ENCODE measurements around the gene FGL2. TPM values are rescaled to one million over a fixed set of nuclear protein-coding genes. Genes with fewer than 3 reads are reported as not detected.
A peak's percentile ranks its signal among the peaks of the same experiment; 100 is the strongest.
"Not testable (repeated sequence)": the region's sequence is repeated elsewhere in the genome, so short reads cannot be mapped to it uniquely, and the experiment has no call there.

The FGL2 gene
- total RNA-seq, 4 donors from 2014 or later = 199 to 756 (median 378) TPM

DNA sequence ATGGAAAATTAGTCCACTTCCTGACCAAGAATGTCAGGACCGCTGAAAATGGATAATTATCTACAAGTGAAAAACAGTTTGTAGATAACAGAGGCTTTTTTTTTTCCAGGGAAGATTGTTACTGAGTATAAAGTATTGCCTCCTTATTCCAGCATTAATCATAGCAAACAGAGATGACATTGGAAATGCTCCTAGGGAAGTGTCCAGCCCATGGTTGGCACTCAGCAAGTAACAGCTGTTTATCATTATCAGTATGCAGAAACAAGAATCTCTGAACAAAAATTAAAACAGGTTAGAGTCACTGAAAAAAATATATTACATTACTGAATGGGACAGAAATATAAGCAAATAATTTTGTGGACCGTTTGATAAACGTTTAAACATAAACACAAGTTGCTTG lies 14.6 kb downstream of the FGL2 start:
- no peak for ATAC-seq
- Histone ChIP-seq H3K36me3 (no peaks in the 10 kb centered on the region), H3K4me1 (peaks cover 5 to 40% (median 9%) of the 10 kb centered on the region in 3 donors), H3K4me3 (no peak overlapping the region), H3K27ac (peak overlapping the region; percentile 50 to 83 (median 62)), H3K27me3 (no peaks in the 10 kb centered on the region), H3K9me3 (no peaks in the 10 kb centered on the region)
- WGBS, 2 donors (ENCODE audit: low coverage in 1 of 2) = 7 to 17% methylated on average over 3 of the region's 3 CpGs
- TF ChIP-seq POLR2A (IDR thresholded peaks at IDR 0.05) (no peak), POLR2AphosphoS5 (IDR thresholded peaks at IDR 0.05) (no peak), EP300 (IDR thresholded peaks at IDR 0.05) (no peak)
- TF ChIP-seq, protein P1, sequence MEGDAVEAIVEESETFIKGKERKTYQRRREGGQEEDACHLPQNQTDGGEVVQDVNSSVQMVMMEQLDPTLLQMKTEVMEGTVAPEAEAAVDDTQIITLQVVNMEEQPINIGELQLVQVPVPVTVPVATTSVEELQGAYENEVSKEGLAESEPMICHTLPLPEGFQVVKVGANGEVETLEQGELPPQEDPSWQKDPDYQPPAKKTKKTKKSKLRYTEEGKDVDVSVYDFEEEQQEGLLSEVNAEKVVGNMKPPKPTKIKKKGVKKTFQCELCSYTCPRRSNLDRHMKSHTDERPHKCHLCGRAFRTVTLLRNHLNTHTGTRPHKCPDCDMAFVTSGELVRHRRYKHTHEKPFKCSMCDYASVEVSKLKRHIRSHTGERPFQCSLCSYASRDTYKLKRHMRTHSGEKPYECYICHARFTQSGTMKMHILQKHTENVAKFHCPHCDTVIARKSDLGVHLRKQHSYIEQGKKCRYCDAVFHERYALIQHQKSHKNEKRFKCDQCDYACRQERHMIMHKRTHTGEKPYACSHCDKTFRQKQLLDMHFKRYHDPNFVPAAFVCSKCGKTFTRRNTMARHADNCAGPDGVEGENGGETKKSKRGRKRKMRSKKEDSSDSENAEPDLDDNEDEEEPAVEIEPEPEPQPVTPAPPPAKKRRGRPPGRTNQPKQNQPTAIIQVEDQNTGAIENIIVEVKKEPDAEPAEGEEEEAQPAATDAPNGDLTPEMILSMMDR (IDR thresholded peaks at IDR 0.05) = no peak

DNA sequence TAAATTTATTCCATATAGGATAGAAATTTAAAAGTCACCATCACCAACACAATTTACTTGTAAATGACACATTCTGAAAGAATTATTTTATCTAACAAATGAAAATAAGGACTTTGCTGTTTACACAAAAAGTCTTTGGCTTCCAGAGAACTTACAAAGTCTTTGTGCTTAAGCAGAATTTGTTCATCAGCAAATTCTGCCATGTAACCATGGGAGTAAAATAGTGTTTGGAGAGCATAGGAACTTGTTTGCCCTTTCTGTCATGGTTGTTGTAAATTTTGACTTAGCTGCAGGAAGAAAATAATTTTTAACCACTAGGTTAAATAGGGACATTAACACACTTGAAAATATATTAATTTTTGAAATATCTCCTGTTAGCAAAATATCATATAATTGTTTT lies 15.2 kb downstream of the FGL2 start:
- no peak for ATAC-seq
- no peak for TF ChIP-seq EP300 (IDR thresholded peaks at IDR 0.05)
- TF ChIP-seq, protein P1 (IDR thresholded peaks at IDR 0.05) = no peak
- TF ChIP-seq POLR2AphosphoS5 (IDR thresholded peaks at IDR 0.05) = peak; percentile 31
- Histone ChIP-seq H3K36me3 (no peaks in the 10 kb centered on the region), H3K9me3 (no peaks in the 10 kb centered on the region), H3K27me3 (no peaks in the 10 kb centered on the region), H3K4me1 (peaks cover 5 to 36% (median 9%) of the 10 kb centered on the region in 3 donors), H3K27ac (peak overlapping the region; percentile 50 to 83 (median 62)), H3K4me3 (no peak overlapping the region)

DNA sequence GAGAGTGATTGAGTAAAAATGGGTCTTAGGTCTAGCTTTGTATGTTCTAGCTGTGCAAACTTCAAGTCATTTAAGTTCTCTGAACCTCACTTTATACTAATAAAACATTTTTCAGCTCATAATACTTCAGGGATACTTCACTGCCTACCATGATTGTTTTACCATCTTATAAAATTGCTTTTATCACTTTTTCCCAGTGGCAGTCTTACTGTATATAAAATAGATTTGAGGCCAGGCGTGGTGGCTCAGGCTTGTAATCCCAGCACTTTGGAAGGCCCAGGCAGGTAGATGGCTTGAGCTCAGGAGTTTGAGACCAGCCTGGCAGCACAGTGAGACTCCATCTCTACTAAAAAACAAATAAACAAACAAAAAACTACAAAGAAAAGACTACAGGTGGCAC lies 17.4 kb downstream of the FGL2 start:
- Histone ChIP-seq H3K4me3 (no peak overlapping the region), H3K27ac (peak overlapping the region in 1 of 4 donors; percentile 72), H3K9me3 (no peaks in the 10 kb centered on the region), H3K27me3 (no peaks in the 10 kb centered on the region), H3K4me1 (peaks cover 5 to 41% (median 9%) of the 10 kb centered on the region in 3 donors), H3K36me3 (no peaks in the 10 kb centered on the region)
- WGBS, 2 donors (ENCODE audit: low coverage in 1 of 2) = 100% methylated on average over 1 of the region's 1 CpG
- no peak for ATAC-seq
- TF ChIP-seq POLR2AphosphoS5 (IDR thresholded peaks at IDR 0.05) (no peak), POLR2A (IDR thresholded peaks at IDR 0.05) (no peak), EP300 (IDR thresholded peaks at IDR 0.05) (no peak)
- TF ChIP-seq, protein P1 (IDR thresholded peaks at IDR 0.05) = no peak

DNA sequence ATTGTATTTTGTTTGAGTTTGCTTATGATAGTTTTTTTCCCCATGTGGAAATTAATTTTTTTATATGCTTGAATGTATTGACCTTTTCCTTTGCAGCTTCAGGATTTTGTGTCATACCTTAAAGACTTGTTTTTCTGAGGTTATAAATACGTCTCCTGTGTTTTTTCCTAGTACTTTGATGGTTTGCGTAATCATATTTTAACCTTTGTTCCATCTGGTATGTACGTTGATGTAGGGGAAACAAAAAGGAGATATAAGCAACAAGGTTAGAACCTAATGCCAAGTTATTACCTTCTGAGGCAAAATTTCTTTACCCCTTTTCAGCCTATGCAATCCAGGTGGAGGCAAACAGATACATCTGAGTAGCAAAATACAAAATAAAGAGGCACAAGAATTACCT lies 17.9 kb downstream of the FGL2 start:
- H3K4me1 ChIP-seq = peaks cover 5 to 41% (median 9%) of the 10 kb centered on the region in 3 donors
- H3K27ac ChIP-seq = no peak overlapping the region
- ATAC-seq = no peak
- H3K27me3 ChIP-seq = no peaks in the 10 kb centered on the region
- no peaks in the 10 kb centered on the region for H3K9me3 ChIP-seq
- no peak overlapping the region for H3K4me3 ChIP-seq
- 60 to 71% methylated on average over 1 to 3 of the region's 3 CpGs for WGBS, 2 donors (ENCODE audit: low coverage in 1 of 2)
- no peaks in the 10 kb centered on the region for H3K36me3 ChIP-seq
- TF ChIP-seq POLR2A (IDR thresholded peaks at IDR 0.05) (no peak), POLR2AphosphoS5 (IDR thresholded peaks at IDR 0.05) (no peak), EP300 (IDR thresholded peaks at IDR 0.05) (no peak)
- TF ChIP-seq, protein P1 (IDR thresholded peaks at IDR 0.05) = no peak

DNA sequence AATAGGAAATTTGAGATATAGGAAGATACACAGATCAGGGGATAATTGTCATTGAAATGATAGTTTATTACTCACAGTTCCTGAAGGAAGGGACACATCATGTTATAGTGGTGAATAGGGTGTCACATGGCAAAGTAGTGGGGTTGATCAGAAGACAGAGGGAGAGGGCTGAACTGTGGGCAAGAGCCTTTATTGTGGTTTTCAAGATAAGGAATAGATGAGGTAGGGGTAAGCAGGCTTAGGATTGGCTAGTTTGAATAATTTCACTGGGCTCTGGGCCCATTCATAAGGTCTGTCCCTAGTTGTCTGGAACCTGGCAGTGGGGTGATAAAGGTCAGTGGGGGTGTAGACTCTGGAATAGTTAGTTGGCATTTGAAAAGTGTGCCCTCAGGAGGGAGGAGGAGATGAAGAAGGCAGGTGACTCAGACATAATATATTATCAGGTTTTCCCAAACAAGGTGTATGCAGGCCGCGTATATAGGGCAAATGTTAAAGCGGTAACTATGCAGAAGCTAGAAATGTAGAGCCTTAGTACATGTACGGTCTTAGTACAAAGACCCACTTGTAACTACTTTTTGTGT lies 18.5 kb downstream of the FGL2 start:
- H3K4me1 ChIP-seq = peaks cover 5 to 41% (median 9%) of the 10 kb centered on the region in 3 donors
- H3K4me3 ChIP-seq = no peak overlapping the region
- H3K27ac ChIP-seq = no peak overlapping the region
- H3K36me3 ChIP-seq = no peaks in the 10 kb centered on the region
- TF ChIP-seq POLR2AphosphoS5 (IDR thresholded peaks at IDR 0.05) (no peak), EP300 (IDR thresholded peaks at IDR 0.05) (no peak), POLR2A (IDR thresholded peaks at IDR 0.05) (no peak)
- TF ChIP-seq, protein P1 (IDR thresholded peaks at IDR 0.05) = no peak
- no peak for ATAC-seq
- H3K27me3 ChIP-seq = no peaks in the 10 kb centered on the region
- H3K9me3 ChIP-seq = no peaks in the 10 kb centered on the region
- WGBS, 2 donors (ENCODE audit: low coverage in 1 of 2) = 70 to 93% methylated on average over 4 of the region's 4 CpGs

DNA sequence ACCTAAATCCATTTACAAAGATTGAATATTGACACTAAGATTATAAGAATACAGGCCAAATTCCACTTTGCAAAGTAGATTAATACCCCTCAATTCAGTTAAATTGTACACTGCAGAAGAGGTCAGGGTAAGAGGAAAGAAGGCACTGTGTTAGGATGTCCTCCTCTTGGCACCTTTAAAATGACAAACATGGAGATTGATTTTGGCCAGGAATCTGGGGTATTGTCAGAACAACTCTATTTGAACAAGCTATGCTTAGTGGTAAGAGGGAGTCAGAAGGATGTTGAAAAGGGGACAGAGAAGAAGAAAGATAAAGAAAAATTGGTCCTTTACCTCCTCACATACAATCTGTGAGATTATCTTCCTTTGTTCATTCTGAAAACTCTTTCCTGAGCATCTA lies 21.6 kb downstream of the FGL2 start:
- ATAC-seq, H3K4me3 ChIP-seq: not testable (repeated sequence)
- H3K27ac ChIP-seq = peak overlapping the region; percentile 54 to 73 (median 62)

More for the DNA sequence above, 21.6 kb downstream of the FGL2 start:
- peaks cover 0 to 18% (median 0%) of the 10 kb centered on the region in 3 donors for H3K4me1 ChIP-seq
- not testable (repeated sequence) for H3K36me3 ChIP-seq, H3K9me3 ChIP-seq, H3K27me3 ChIP-seq
